HCT116 (cell line): ENCODE results near the gene TBCC. TPM values are rescaled to one million over a fixed set of nuclear protein-coding genes. Genes with fewer than 3 reads are reported as not detected.

ENCODE experiments used
- ATAC-seq: fragments of 200-7000 bp; cut with Tn5 transposase; 2 replicates; pipeline ENCODE4 v1.9.1; 2020; ENCODE audit warnings: mild to moderate bottlenecking, moderate library complexity
- BruUV-seq: library from RNA; stranded (reverse); fragments of 400-500 nt; replicated peaks from 2 replicates; lab custom pipeline; 2021; lab: Mats Ljungman, UMichigan
- CTCF ChIA-PET: fragments of 300-600 bp; sonication (Branson Sonifier 250); formaldehyde crosslinking; loops from one replicate; lab custom pipeline; 2021; ENCODE audit warnings: antibody characterized with exemption; lab: Charles Lee
- POLR2A ChIA-PET: fragments of 300-600, 350-600 bp; sonication (Branson Sonifier 250); formaldehyde crosslinking; loops from one replicate; lab custom pipeline; 2021; ENCODE audit warnings: antibody characterized with exemption; lab: Charles Lee
- RAD21 ChIA-PET, 2 experiments: fragments of 300-600 bp; sonication (Branson Sonifier 250); formaldehyde crosslinking; loops; one replicate each; lab custom pipeline; 2023; ENCODE audit warnings: low total read pairs in 2 of 2; ENCODE audit not compliant: uncharacterized antibody in 2 of 2, unreplicated experiment in 2 of 2, low non-redundant PET in 1 of 2; lab: Charles Lee
- DNase-seq: peaks from one replicate; pipeline ENCODE4 v3.0.0-alpha.2; 2010; ENCODE audit warnings: low read depth, low spot score
- H2AFZ ChIP-seq: fragments of 200-600 bp; shearing (Covaris generic), sonication (generic); 2 replicates; pipeline ENCODE4 v1.6.1; 2017; ENCODE audit warnings: low read depth, mixed run types, mixed read lengths, antibody characterized with exemption, low read length; ENCODE audit not compliant: poor library complexity, severe bottlenecking
- H3K27ac ChIP-seq: 2 replicates; pipeline ENCODE4 v1.5.1; 2012; ENCODE audit warnings: low read depth, low read length
- H3K27me3 ChIP-seq: fragments of 200-600 bp; sonication (generic); 2 replicates; pipeline ENCODE4 v1.6.1; 2016; ENCODE audit warnings: mixed run types, low read length, mixed read lengths; ENCODE audit not compliant: insufficient read depth
- H3K36me3 ChIP-seq, 2 experiments: fragments of 200-500 bp in 1 of 2; fragments of 200-600 bp in 1 of 2; sonication (Bioruptor generic) in 1 of 2; sonication (generic) in 1 of 2; 2 replicates each; pipeline versions ENCODE4 v1.5.1 to v1.6.1; 2014 to 2016; ENCODE audit warnings: low read length in 2 of 2, inconsistent platforms in 1 of 2, mixed read lengths in 1 of 2, mixed run types in 1 of 2; ENCODE audit not compliant: insufficient read depth in 2 of 2, control insufficient read depth in 1 of 2
- H3K4me1 ChIP-seq, 2 experiments: fragments of 200-600 bp in 1 of 2; sonication (generic) in 1 of 2; 2 replicates each; pipeline versions ENCODE4 v1.5.1 to v1.6.1; 2012 to 2017; ENCODE audit warnings: low read length in 2 of 2, inconsistent platforms in 1 of 2, mild to moderate bottlenecking in 1 of 2, mixed read lengths in 1 of 2, mixed run types in 1 of 2, moderate library complexity in 1 of 2; ENCODE audit not compliant: insufficient read depth in 2 of 2, control insufficient read depth in 1 of 2
- H3K4me2 ChIP-seq: fragments of 200-600 bp; sonication (generic); 2 replicates; pipeline ENCODE4 v1.6.1; 2017; ENCODE audit warnings: mixed run types, low read length, mixed read lengths
- H3K4me3 ChIP-seq, 2 experiments: fragments of 200-600 bp in 1 of 2; sonication (generic) in 1 of 2; replicated peaks in 1 of 2; 2 replicates each; pipeline ENCODE4 v1.5.1; 2011 to 2016; ENCODE audit warnings: low read length in 2 of 2, control low read depth in 1 of 2, low read depth in 1 of 2, mild to moderate bottlenecking in 1 of 2, mixed read lengths in 1 of 2, mixed run types in 1 of 2
- H3K79me2 ChIP-seq: fragments of 200-600 bp; sonication (generic); 2 replicates; pipeline ENCODE4 v1.6.1; 2017; ENCODE audit warnings: mild to moderate bottlenecking, mixed run types, low read length, moderate library complexity, mixed read lengths; ENCODE audit not compliant: insufficient read depth
- H3K9ac ChIP-seq: fragments of 200-600 bp; sonication (generic); 2 replicates; pipeline ENCODE4 v1.6.1; 2016; ENCODE audit warnings: low read length, mixed read lengths
- H3K9me2 ChIP-seq: fragments of 200-600 bp; sonication (generic), shearing (Covaris generic); 2 replicates; pipeline ENCODE4 v1.6.1; 2017; ENCODE audit warnings: mixed run types, mild to moderate bottlenecking, moderate library complexity; ENCODE audit not compliant: insufficient read depth
- H3K9me3 ChIP-seq, 2 experiments: fragments of 200-500 bp in 1 of 2; fragments of 200-600 bp in 1 of 2; sonication (Bioruptor generic) in 1 of 2; sonication (generic) in 1 of 2; 2 replicates each; pipeline ENCODE4 v1.6.1; 2014 to 2017; ENCODE audit warnings: low read length in 2 of 2, mixed read lengths in 2 of 2, inconsistent platforms in 1 of 2, low read depth in 1 of 2, mild to moderate bottlenecking in 1 of 2, mixed run types in 1 of 2, moderate library complexity in 1 of 2; ENCODE audit not compliant: control insufficient read depth in 1 of 2, insufficient read depth in 1 of 2
- H4K20me1 ChIP-seq: fragments of 200-600 bp; sonication (generic), shearing (Covaris generic); 2 replicates; pipeline ENCODE4 v1.6.1; 2017; ENCODE audit warnings: mixed run types, mild to moderate bottlenecking, moderate library complexity; ENCODE audit not compliant: insufficient read depth
- ATF3 ChIP-seq: IDR thresholded peaks from 2 replicates; pipeline ENCODE4 v1.6.1; 2012
- FOSL1 ChIP-seq: IDR thresholded peaks from 2 replicates; pipeline ENCODE4 v1.6.1; 2012; ENCODE audit warnings: low read depth
- MAX ChIP-seq: IDR thresholded peaks from 2 replicates; pipeline ENCODE4 v1.6.1; 2012
- RAD21 ChIP-seq: IDR thresholded peaks from 2 replicates; pipeline ENCODE4 v1.6.1; 2012; ENCODE audit warnings: low read depth, mild to moderate bottlenecking
- REST ChIP-seq: IDR thresholded peaks from 2 replicates; pipeline ENCODE4 v1.6.1; 2012; ENCODE audit warnings: low read depth
- ZNF274 ChIP-seq: fragments of 200-500 bp; sonication (Bioruptor generic); IDR thresholded peaks from 2 replicates; pipeline ENCODE4 v1.6.1; 2014; ENCODE audit warnings: mild to moderate bottlenecking, low read depth, low read length, inconsistent platforms
- intact Hi-C: fragments of 100-400 bp; cut with micrococcal nuclease; formaldehyde crosslinking; loops from 2 replicates; pipeline ENCODE4 v1.10.0; 2022
- total RNA-seq: library from RNA; stranded (reverse); gene quantifications from one replicate; pipeline ENCODE4 v1.2.1, GENCODE V29; 2021; ENCODE audit not compliant: unreplicated experiment

The TBCC gene
- total RNA-seq, 1 experiment from 2014 or later, result 17.1 TPM

- BruUV-seq, result no TSS peak
- no peaks in the 10 kb centered on the region for H3K79me2 ChIP-seq
- no peak for TF ChIP-seq MAX
- TF ChIP-seq ZNF274, result no peak
- TF ChIP-seq RAD21, result no peak
- no peak for TF ChIP-seq FOSL1
- TF ChIP-seq REST, result no peak
- no peak for TF ChIP-seq ATF3
- TF ChIP-seq, all 23 proteins: peak for 0
- Histone ChIP-seq H3K36me3 (no peaks in the 10 kb centered on the region), H3K27ac (no peak overlapping the region), H3K4me3 (no peak overlapping the region), H3K9ac (no peak overlapping the region), H3K9me3 (no peaks in the 10 kb centered on the region), H2AFZ (peak overlapping the region; percentile 96), H3K4me2 (peak overlapping the region; percentile 40), H3K4me1 (peaks cover 4 to 11% of the 10 kb centered on the region in 2 experiments; a peak in 3 of 4 replicates), H3K27me3 (no peaks in the 10 kb centered on the region), H3K9me2 (no peaks in the 10 kb centered on the region), H4K20me1 (no peaks in the 10 kb centered on the region)
- CTCF ChIA-PET, result interaction anchor here (0.6 to 3.8 kb wide), 10 partner anchors 9 to 675 kb away, joined by 3 to 38 read pairs (median 3); partner anchors contain the start of genes TBCC and UBR2
- intact Hi-C loops, result loop anchor here (1.0 to 10.0 kb wide), 4 partner anchors 65 to 651 kb away; partner anchors contain the start of gene RPL7L1
- RAD21 ChIA-PET, result interaction anchor here (0.9 to 1.6 kb wide), 4 partner anchors 20 to 64 kb away, joined by 3 to 4 read pairs (median 4); partner anchors contain the start of gene TBCC (in 1 of the 2)
- POLR2A ChIA-PET, result interaction anchor here (0.6 to 1.3 kb wide), 2 partner anchors 154 to 496 kb away, joined by 3 read pairs; partner anchors contain the start of gene RPL7L1
- DNase-seq (no peak), ATAC-seq (no peak)
These were observed 19.9 kb downstream of the TBCC start for GRCh38 chr6:42726026-42726425.
